Measurements from ENCODE around the gene MAFF.

DNA sequence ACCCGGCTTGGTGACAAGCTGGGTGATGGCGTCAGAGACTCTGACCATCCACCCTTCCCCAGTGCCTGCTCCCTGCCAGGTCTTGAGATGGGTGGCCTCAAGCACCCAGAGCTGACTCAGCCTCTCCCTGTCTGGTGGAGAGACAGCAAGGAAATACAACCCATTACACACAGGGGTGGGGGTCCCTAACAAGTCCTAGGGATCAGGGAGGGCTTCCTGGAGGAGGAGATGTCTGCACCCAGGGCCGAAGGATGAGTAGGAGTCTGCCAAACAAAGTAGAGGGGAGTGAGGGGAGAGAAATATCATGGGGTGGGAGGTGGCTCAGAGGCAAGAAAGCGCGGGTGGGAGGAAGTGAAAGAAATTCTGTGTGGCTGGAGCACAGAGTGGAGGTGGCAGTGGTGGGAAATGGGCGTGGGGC lies 6.8 kb downstream of the MAFF start:
- TF ChIP-seq POLR2A (IDR thresholded peaks at IDR 0.05; ENCODE audit: low read length) (no peak), GATA1 (IDR thresholded peaks at IDR 0.05; ENCODE audit: low read depth, low read length) (no peak)
